GM10248 (cell line): ENCODE measurements around the gene KCNQ1.

Experiments used
- CTCF ChIA-PET: fragments of 300-600 bp; sonication (Branson Sonifier 250); formaldehyde crosslinking; extraction: SDS; loops from one replicate; lab custom pipeline; 2021; ENCODE audit warnings: antibody characterized with exemption; lab: Yijun Ruan, JAX
- POLR2A ChIA-PET: fragments of 350-650 bp; sonication (Branson Sonifier 250); formaldehyde crosslinking; extraction: SDS; loops from one replicate; lab custom pipeline; 2020; ENCODE audit warnings: antibody characterized with exemption; lab: Yijun Ruan, JAX
- DNase-seq: peaks from one replicate; pipeline ENCODE4 v3.0.0; 2012; ENCODE audit errors: extremely low spot score
- CTCF ChIP-seq: IDR thresholded peaks from 2 replicates; pipeline ENCODE4 v1.5.1; 2012; ENCODE audit warnings: mild to moderate bottlenecking, low read depth; ENCODE audit errors: extremely low read depth, missing control alignments, control extremely low read depth

KCNQ1 gene

GRCh38 chr11:2690596-2691354 lies 246.0 kb downstream of the KCNQ1 start:
- no peak for DNase-seq
- CTCF ChIA-PET = interaction anchor here (1.2 to 1.4 kb wide), 2 partner anchors 12 to 19 kb away, joined by 3 to 4 read pairs; no protein-coding TSS in a partner anchor
- no peak for TF ChIP-seq CTCF
- POLR2A ChIA-PET = interaction anchor here (2.0 kb wide), 1 partner anchor 9 kb away, joined by 10 read pairs; the partner anchor contains the start of gene KCNQ1OT1

- ChIA-PET POLR2A (interaction anchor here (2.0 kb wide), 1 partner anchor 8 kb away, joined by 10 read pairs; the partner anchor contains the start of gene KCNQ1OT1), CTCF (interaction anchor here (1.2 to 1.4 kb wide), 2 partner anchors 13 to 20 kb away, joined by 3 to 4 read pairs; no protein-coding TSS in a partner anchor)
- TF ChIP-seq CTCF = no peak
- DNase-seq = no peak
These were observed 246.6 kb downstream of the KCNQ1 start for GRCh38 chr11:2691355-2691761.

- DNase-seq = no peak
- POLR2A ChIA-PET = no interaction called here
- TF ChIP-seq CTCF = no peak
- CTCF ChIA-PET = interaction anchor here (1.4 kb wide), 1 partner anchor 20 kb away, joined by 4 read pairs; no protein-coding TSS in a partner anchor
These were observed 247.4 kb downstream of the KCNQ1 start for GRCh38 chr11:2691991-2692875.

GRCh38 chr11:2693271-2694261 lies 248.8 kb downstream of the KCNQ1 start:
- no peak for DNase-seq
- TF ChIP-seq CTCF = no peak
- ChIA-PET POLR2A (no interaction called here), CTCF (interaction anchor here (1.0 kb wide), 1 partner anchor 11 kb away, joined by 3 read pairs; no protein-coding TSS in a partner anchor)

- CTCF ChIA-PET = interaction anchor here (0.8 to 1.0 kb wide), 2 partner anchors 8 to 12 kb away, joined by 3 read pairs; no protein-coding TSS in a partner anchor
- no peak for DNase-seq
- TF ChIP-seq CTCF = no peak
- POLR2A ChIA-PET = no interaction called here
These were observed 249.7 kb downstream of the KCNQ1 start for GRCh38 chr11:2694495-2694894.
